Measurements from ENCODE around the gene OPA1.

The OPA1 gene

GRCh38 chr3:193710286-193711165 lies 117.5 kb downstream of the OPA1 start:
- no peak for DNase-seq

- no peak for DNase-seq
Measured at GRCh38 chr3:193711166-193711485, 118.1 kb downstream of the OPA1 start.

GRCh38 chr3:193711523-193711963 lies 118.5 kb downstream of the OPA1 start:
- no peak for DNase-seq

GRCh38 chr3:193711964-193712598 lies 119.1 kb downstream of the OPA1 start:
- no peak for DNase-seq

- no peak for DNase-seq
Measured at GRCh38 chr3:193712938-193713337, 119.9 kb downstream of the OPA1 start.

- no peak for DNase-seq
Measured at GRCh38 chr3:193714523-193715137, 121.6 kb downstream of the OPA1 start.

- DNase-seq: no peak
Measured at GRCh38 chr3:193716150-193716549, 123.1 kb downstream of the OPA1 start.

- DNase-seq: no peak
Measured at GRCh38 chr3:193719735-193720134, 126.7 kb downstream of the OPA1 start.

GRCh38 chr3:193720169-193720568 lies 127.2 kb downstream of the OPA1 start:
- DNase-seq: no peak

- no peak for DNase-seq
Measured at GRCh38 chr3:193722566-193722965, 129.6 kb downstream of the OPA1 start.

- no peak for DNase-seq
Measured at GRCh38 chr3:193727089-193727488, 134.1 kb downstream of the OPA1 start.

- no peak for DNase-seq
Measured at GRCh38 chr3:193728429-193729087, 135.6 kb downstream of the OPA1 start.

- DNase-seq: no peak
Measured at GRCh38 chr3:193729088-193729465, 136.1 kb downstream of the OPA1 start.

GRCh38 chr3:193729601-193730000 lies 136.6 kb downstream of the OPA1 start:
- DNase-seq: no peak

GRCh38 chr3:193730511-193730910 lies 137.5 kb downstream of the OPA1 start:
- no peak for DNase-seq

- DNase-seq: no peak
Measured at GRCh38 chr3:193730976-193731375, 138.0 kb downstream of the OPA1 start.

GRCh38 chr3:193731656-193732055 lies 138.6 kb downstream of the OPA1 start:
- no peak for DNase-seq

GRCh38 chr3:193732391-193732790 lies 139.4 kb downstream of the OPA1 start:
- DNase-seq: no peak

- DNase-seq: no peak
Measured at GRCh38 chr3:193732827-193733226, 139.8 kb downstream of the OPA1 start.

- no peak for DNase-seq
Measured at GRCh38 chr3:193734737-193735366, 141.8 kb downstream of the OPA1 start.

GRCh38 chr3:193735850-193736249 lies 142.8 kb downstream of the OPA1 start:
- no peak for DNase-seq

- no peak for DNase-seq
Measured at GRCh38 chr3:193736616-193737015, 143.6 kb downstream of the OPA1 start.

GRCh38 chr3:193737191-193737751 lies 144.3 kb downstream of the OPA1 start:
- no peak for DNase-seq

Measured in T-helper 1 cell (primary cell).